Sigmoid colon (tissue), 3 donors: ENCODE measurements around the gene ZBED1.

Experiments
- CTCF ChIP-seq, 4 experiments: fragments of 450-650 bp in 3 of 4; fragments of 200-600 bp in 1 of 4; IDR thresholded peaks; one replicate each; pipeline ENCODE4 v1.5.1; 2016 to 2019; ENCODE audit warnings: antibody characterized with exemption in 4 of 4, mild to moderate bottlenecking in 3 of 4, moderate library complexity in 2 of 4
- POLR2A ChIP-seq, 2 donors: fragments of 450-650 bp; IDR thresholded peaks; one replicate each; pipeline ENCODE4 v1.6.1; 2016; ENCODE audit warnings: antibody characterized with exemption in 2 of 2, mild to moderate bottlenecking in 2 of 2, moderate library complexity in 2 of 2

- no peak for TF ChIP-seq CTCF (IDR thresholded peaks at IDR 0.05)
- no peak for TF ChIP-seq POLR2A (IDR thresholded peaks at IDR 0.05)
These were observed 40.8 kb upstream of the ZBED1 start for GRCh38 chrX:2541603-2542002.
